Smooth muscle cell (in vitro differentiated cells): Measurements from ENCODE around the gene TAF11L14. TPM values are rescaled to one million over a fixed set of nuclear protein-coding genes. Genes with fewer than 3 reads are reported as not detected.

Source experiments
- DNase-seq: peaks from one replicate; lab custom pipeline; 2025; ENCODE audit not compliant: unreplicated experiment; lab: John Stamatoyannopoulos, UW
- H2AFZ ChIP-seq: fragments of 200-600 bp; sonication (generic); 2 replicates; pipeline ENCODE4 v1.6.0; 2016; ENCODE audit warnings: antibody characterized with exemption, low read depth, mild to moderate bottlenecking
- H3F3A ChIP-seq: fragments of 200-600 bp; sonication (generic); 2 replicates; pipeline ENCODE4 v1.6.0; 2017; ENCODE audit warnings: antibody characterized with exemption, low read depth
- H3K27ac ChIP-seq: fragments of 200-600 bp; sonication (generic); 2 replicates; pipeline ENCODE4 v1.5.1; 2016; ENCODE audit warnings: low read depth, mild to moderate bottlenecking
- H3K27me3 ChIP-seq: fragments of 200-600 bp; sonication (generic); 2 replicates; pipeline ENCODE4 v1.6.1; 2016; ENCODE audit warnings: low read depth, mild to moderate bottlenecking
- H3K36me3 ChIP-seq: fragments of 200-600 bp; sonication (generic); 2 replicates; pipeline ENCODE4 v1.5.1; 2016; ENCODE audit warnings: low read depth
- H3K4me1 ChIP-seq: fragments of 200-600 bp; sonication (generic); 2 replicates; pipeline ENCODE4 v1.5.1; 2016; ENCODE audit warnings: low read depth
- H3K4me2 ChIP-seq: fragments of 200-600 bp; sonication (generic); 2 replicates; pipeline ENCODE4 v1.6.0; 2016; ENCODE audit warnings: mild to moderate bottlenecking
- H3K4me3 ChIP-seq: fragments of 200-600 bp; sonication (generic); 2 replicates; pipeline ENCODE4 v1.5.1; 2016; ENCODE audit warnings: mild to moderate bottlenecking
- H3K79me2 ChIP-seq: fragments of 200-600 bp; sonication (generic); 2 replicates; pipeline ENCODE4 v1.6.0; 2016; ENCODE audit warnings: low read depth, mild to moderate bottlenecking
- H3K9ac ChIP-seq: fragments of 200-600 bp; sonication (generic); 2 replicates; pipeline ENCODE4 v1.6.0; 2016; ENCODE audit warnings: low read depth
- H3K9me3 ChIP-seq: fragments of 200-600 bp; sonication (generic); replicated peaks from 2 replicates; pipeline ENCODE4 v1.5.1; 2016; ENCODE audit warnings: low read depth
- H4K20me1 ChIP-seq: fragments of 200-600 bp; sonication (generic); 2 replicates; pipeline ENCODE4 v1.6.0; 2016; ENCODE audit warnings: low read depth
- CTCF ChIP-seq: fragments of 200-600 bp; sonication (generic); IDR thresholded peaks from 2 replicates; pipeline ENCODE4 v1.5.1; 2017; ENCODE audit warnings: borderline replicate concordance, mild to moderate bottlenecking, antibody characterized with exemption; ENCODE audit not compliant: insufficient read depth, poor library complexity, severe bottlenecking
- WGBS: methylation state at CpG from one replicate; pipeline ENCODE4 v1.1.7; 2016; ENCODE audit warnings: low lambda C conversion rate; 5-methylcytosine and 5-hydroxymethylcytosine counted together
- polyA plus RNA-seq: library from polyadenylated mRNA; unstranded; fragments of >200 nt; fragmentation: Nextera tagmentation; extraction: Ambion mirVana; gene quantifications from 2 replicates; pipeline ENCODE4 v1.2.1, GENCODE V29; 2016
- total RNA-seq: library from RNA; depleted of rRNA; stranded (reverse); fragments of >200 nt; gene quantifications from 2 replicates; pipeline ENCODE4 v1.2.3, GENCODE V29; 2014

The TAF11L14 gene
- total and polyA plus RNA-seq, 2 experiments from 2014 or later: not detected

- 93% methylated on average over 5 of the region's 6 CpGs for WGBS
- no peak overlapping the region for H3K4me3 ChIP-seq
- no peaks in the 10 kb centered on the region for H3K36me3 ChIP-seq
- no peaks in the 10 kb centered on the region for H3K9me3 ChIP-seq
- no peaks in the 10 kb centered on the region for H3F3A ChIP-seq
- no peaks in the 10 kb centered on the region for H3K4me1 ChIP-seq
- no peak overlapping the region for H2AFZ ChIP-seq
- no peaks in the 10 kb centered on the region for H3K27me3 ChIP-seq
- no peak for DNase-seq
- no peaks in the 10 kb centered on the region for H3K79me2 ChIP-seq
- no peak overlapping the region for H3K27ac ChIP-seq
- H3K4me2 ChIP-seq: no peak overlapping the region
- H4K20me1 ChIP-seq: no peaks in the 10 kb centered on the region
- no peak overlapping the region for H3K9ac ChIP-seq
- TF ChIP-seq CTCF: no peak
Observed at GRCh38 chr5:17655921-17656320, 21.7 kb downstream of the TAF11L14 start.

GRCh38 chr5:17663182-17663581 lies 28.9 kb downstream of the TAF11L14 start:
- Histone ChIP-seq H2AFZ (no peak overlapping the region), H3K36me3 (no peaks in the 10 kb centered on the region), H4K20me1 (no peaks in the 10 kb centered on the region), H3K4me3 (no peak overlapping the region), H3K9me3 (no peaks in the 10 kb centered on the region), H3K27me3 (no peaks in the 10 kb centered on the region), H3F3A (no peaks in the 10 kb centered on the region), H3K4me2 (no peak overlapping the region), H3K79me2 (no peaks in the 10 kb centered on the region), H3K4me1 (no peaks in the 10 kb centered on the region), H3K9ac (no peak overlapping the region), H3K27ac (no peak overlapping the region)
- no peak for TF ChIP-seq CTCF
- 92% methylated on average over 8 of the region's 8 CpGs for WGBS
- DNase-seq: no peak

- no peak for TF ChIP-seq CTCF
- Histone ChIP-seq H3K4me3 (no peak overlapping the region), H3K4me1 (no peaks in the 10 kb centered on the region), H3K27me3 (no peaks in the 10 kb centered on the region), H3K79me2 (no peaks in the 10 kb centered on the region), H3K9ac (no peak overlapping the region), H4K20me1 (no peaks in the 10 kb centered on the region), H3K9me3 (no peaks in the 10 kb centered on the region), H3K36me3 (no peaks in the 10 kb centered on the region), H3F3A (no peaks in the 10 kb centered on the region), H2AFZ (no peak overlapping the region), H3K4me2 (no peak overlapping the region), H3K27ac (no peak overlapping the region)
- WGBS: 97% methylated on average over 2 of the region's 2 CpGs
- DNase-seq: no peak
Observed at GRCh38 chr5:17665836-17666235, 31.6 kb downstream of the TAF11L14 start.

GRCh38 chr5:17666726-17667235 lies 32.5 kb downstream of the TAF11L14 start:
- Histone ChIP-seq H3K4me1 (no peaks in the 10 kb centered on the region), H3K4me2 (no peak overlapping the region), H3F3A (no peaks in the 10 kb centered on the region), H2AFZ (no peak overlapping the region), H3K9ac (no peak overlapping the region), H3K4me3 (no peak overlapping the region), H3K9me3 (no peaks in the 10 kb centered on the region), H3K27me3 (no peaks in the 10 kb centered on the region), H3K36me3 (no peaks in the 10 kb centered on the region), H4K20me1 (no peaks in the 10 kb centered on the region), H3K27ac (no peak overlapping the region), H3K79me2 (no peaks in the 10 kb centered on the region)
- WGBS: 94% methylated on average over 3 of the region's 3 CpGs
- no peak for TF ChIP-seq CTCF
- DNase-seq: no peak
